Skin epidermis (tissue), 12 donors: ENCODE measurements around the gene TOM1L2.

ENCODE experiments used
- H3K27ac ChIP-seq, 21 experiments: fragments of 200-600 bp; sonication (generic) in 11 of 21; one replicate each; pipeline ENCODE4 v1.5.0; 2020; ENCODE audit warnings: mild to moderate bottlenecking in 3 of 21, inconsistent platforms in 2 of 21, moderate library complexity in 2 of 21
- H3K4me3 ChIP-seq, 7 experiments: fragments of 200-600 bp; sonication (generic) in 2 of 7; one replicate each; pipeline ENCODE4 v1.5.0; 2020; ENCODE audit warnings: inconsistent platforms in 2 of 7, mild to moderate bottlenecking in 2 of 7, moderate library complexity in 1 of 7

The TOM1L2 gene

GRCh38 chr17:17888371-17888770 is 83.8 kb downstream of the TOM1L2 start:
- peak overlapping the region in 3 of 21 experiments; percentile 1 to 45 (median 17) for H3K27ac ChIP-seq
- H3K4me3 ChIP-seq: no peak overlapping the region

GRCh38 chr17:17887752-17888304 is 84.4 kb downstream of the TOM1L2 start:
- Histone ChIP-seq H3K27ac (peak overlapping the region in 6 of 21 experiments; percentile 1 to 68 (median 31)), H3K4me3 (no peak overlapping the region)

- Histone ChIP-seq H3K4me3 (no peak overlapping the region), H3K27ac (peak overlapping the region in 12 of 21 experiments; percentile 3 to 71 (median 26))
Measured at GRCh38 chr17:17886726-17887125, 85.5 kb downstream of the TOM1L2 start.

- Histone ChIP-seq H3K4me3 (no peak overlapping the region), H3K27ac (peak overlapping the region in 9 of 21 experiments; percentile 3 to 71 (median 34))
Measured at GRCh38 chr17:17886226-17886625, 86.0 kb downstream of the TOM1L2 start.

- no peak overlapping the region for H3K27ac ChIP-seq
- no peak overlapping the region for H3K4me3 ChIP-seq
Measured at GRCh38 chr17:17884391-17885357, 87.5 kb downstream of the TOM1L2 start.

- no peak overlapping the region for H3K4me3 ChIP-seq
- H3K27ac ChIP-seq: no peak overlapping the region
Measured at GRCh38 chr17:17883801-17884200, 88.4 kb downstream of the TOM1L2 start.

GRCh38 chr17:17882082-17882581 is 90.1 kb downstream of the TOM1L2 start:
- Histone ChIP-seq H3K27ac (no peak overlapping the region), H3K4me3 (no peak overlapping the region)

- Histone ChIP-seq H3K27ac (no peak overlapping the region), H3K4me3 (no peak overlapping the region)
Measured at GRCh38 chr17:17880577-17881196, 91.5 kb downstream of the TOM1L2 start.

GRCh38 chr17:17877529-17878358 is 94.5 kb downstream of the TOM1L2 start:
- Histone ChIP-seq H3K4me3 (no peak overlapping the region), H3K27ac (peak overlapping the region in 20 of 21 experiments; percentile 4 to 86 (median 66))

- H3K4me3 ChIP-seq: no peak overlapping the region
- H3K27ac ChIP-seq: peak overlapping the region in 20 of 21 experiments; percentile 4 to 86 (median 66)
Measured at GRCh38 chr17:17876959-17877528, 95.2 kb downstream of the TOM1L2 start.

GRCh38 chr17:17874478-17874877 is 97.7 kb downstream of the TOM1L2 start:
- Histone ChIP-seq H3K27ac (peak overlapping the region in 2 of 21 experiments; percentile 21 to 86), H3K4me3 (no peak overlapping the region)

- H3K27ac ChIP-seq: no peak overlapping the region
- no peak overlapping the region for H3K4me3 ChIP-seq
Measured at GRCh38 chr17:17873450-17873991, 98.7 kb downstream of the TOM1L2 start.

GRCh38 chr17:17872547-17873345 is 99.5 kb downstream of the TOM1L2 start:
- Histone ChIP-seq H3K4me3 (no peak overlapping the region), H3K27ac (peak overlapping the region in 1 of 21 experiments; percentile 10)

- H3K27ac ChIP-seq: peak overlapping the region in 1 of 21 experiments; percentile 10
Measured at GRCh38 chr17:17871913-17872312, 100.3 kb downstream of the TOM1L2 start.

GRCh38 chr17:17870247-17870646 is 102.0 kb downstream of the TOM1L2 start:
- H3K4me3 ChIP-seq: no peak overlapping the region
- peak overlapping the region in 2 of 21 experiments; percentile 6 to 42 for H3K27ac ChIP-seq

More at GRCh38 chr17:17871913-17872312, 100.3 kb downstream of the TOM1L2 start:
- H3K4me3 ChIP-seq: no peak overlapping the region

- peak overlapping the region in 7 of 21 experiments; percentile 3 to 42 (median 32) for H3K27ac ChIP-seq
- no peak overlapping the region for H3K4me3 ChIP-seq
Measured at GRCh38 chr17:17868641-17869522, 103.3 kb downstream of the TOM1L2 start.

GRCh38 chr17:17866897-17867296 is 105.3 kb downstream of the TOM1L2 start:
- H3K4me3 ChIP-seq: no peak overlapping the region
- H3K27ac ChIP-seq: no peak overlapping the region
